ENCODE measurements around the gene MRPS34.

Gene MRPS34

DNA sequence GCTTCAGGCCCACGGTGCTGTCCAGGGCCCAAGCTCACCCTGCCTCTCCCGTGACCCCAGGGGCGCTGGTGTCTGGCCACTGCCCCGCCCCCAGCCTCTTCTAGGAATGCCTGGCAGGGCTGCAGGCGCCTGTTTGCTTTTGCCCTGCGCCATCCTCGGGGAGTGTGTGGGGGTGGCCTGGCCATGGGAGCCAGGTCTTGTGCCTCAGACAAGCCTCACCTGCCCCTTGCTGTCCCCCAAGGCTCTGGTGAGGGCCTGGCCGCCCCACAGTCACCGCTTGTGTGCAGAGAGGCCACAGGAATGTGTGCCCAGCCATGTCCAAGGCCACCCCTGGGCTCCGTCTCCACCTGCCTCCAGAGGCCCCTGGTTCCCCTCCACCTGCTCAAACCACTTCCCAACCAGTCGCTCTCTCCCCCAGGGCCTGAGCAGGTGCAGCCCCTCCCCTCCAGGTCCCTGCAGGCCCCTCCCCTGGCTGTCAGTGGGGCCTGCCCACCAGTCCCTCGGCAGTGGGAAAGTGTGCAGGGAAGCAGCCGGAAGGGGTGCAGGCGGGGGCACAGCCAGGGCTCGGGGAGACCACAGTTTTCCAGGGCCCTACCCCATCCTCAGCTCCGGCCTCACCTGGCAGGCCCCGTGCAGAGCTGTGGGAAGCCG, 21.4 kb upstream of the MRPS34 start:
- DNase-seq = no peak

DNA sequence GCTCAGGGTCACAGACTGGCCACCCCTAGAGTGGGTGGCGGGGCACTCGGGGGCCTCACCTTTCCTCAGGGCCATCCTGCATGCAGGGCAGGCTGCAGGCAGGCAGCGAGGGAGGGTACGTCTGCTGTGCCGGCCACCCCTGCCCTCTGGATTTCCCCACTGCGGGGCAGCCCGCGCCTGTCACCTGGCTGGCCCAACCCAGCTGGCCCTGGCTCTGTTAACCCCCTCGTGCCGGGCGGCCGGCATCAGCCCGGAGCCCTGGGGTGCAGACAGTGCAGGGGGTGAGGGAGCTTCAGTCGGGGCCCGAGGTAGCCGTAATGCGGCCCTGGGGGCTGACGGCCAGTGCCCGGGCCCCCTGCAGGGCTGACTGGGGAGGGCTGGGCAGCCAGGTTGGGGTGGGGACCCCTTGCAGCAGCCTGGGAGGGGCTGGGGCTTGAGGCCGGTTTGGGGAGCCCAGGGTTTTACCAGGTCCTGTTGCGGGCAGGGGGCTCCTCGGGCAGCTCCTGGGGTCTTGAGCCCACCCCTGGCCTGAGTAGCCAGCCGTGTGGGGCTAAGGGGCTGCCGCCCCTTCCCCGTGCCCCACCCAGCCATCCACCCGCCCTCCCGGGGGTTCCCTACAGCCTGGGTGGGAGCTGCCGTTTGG, 20.8 kb upstream of the MRPS34 start, which contains the start of gene IGFALS:
Gene IGFALS, minus strand, starts transcription at position 128 of the 643 bp plus-strand sequence. Its CDS starts 53 bp downstream, at position 75.
- no peak for DNase-seq

DNA sequence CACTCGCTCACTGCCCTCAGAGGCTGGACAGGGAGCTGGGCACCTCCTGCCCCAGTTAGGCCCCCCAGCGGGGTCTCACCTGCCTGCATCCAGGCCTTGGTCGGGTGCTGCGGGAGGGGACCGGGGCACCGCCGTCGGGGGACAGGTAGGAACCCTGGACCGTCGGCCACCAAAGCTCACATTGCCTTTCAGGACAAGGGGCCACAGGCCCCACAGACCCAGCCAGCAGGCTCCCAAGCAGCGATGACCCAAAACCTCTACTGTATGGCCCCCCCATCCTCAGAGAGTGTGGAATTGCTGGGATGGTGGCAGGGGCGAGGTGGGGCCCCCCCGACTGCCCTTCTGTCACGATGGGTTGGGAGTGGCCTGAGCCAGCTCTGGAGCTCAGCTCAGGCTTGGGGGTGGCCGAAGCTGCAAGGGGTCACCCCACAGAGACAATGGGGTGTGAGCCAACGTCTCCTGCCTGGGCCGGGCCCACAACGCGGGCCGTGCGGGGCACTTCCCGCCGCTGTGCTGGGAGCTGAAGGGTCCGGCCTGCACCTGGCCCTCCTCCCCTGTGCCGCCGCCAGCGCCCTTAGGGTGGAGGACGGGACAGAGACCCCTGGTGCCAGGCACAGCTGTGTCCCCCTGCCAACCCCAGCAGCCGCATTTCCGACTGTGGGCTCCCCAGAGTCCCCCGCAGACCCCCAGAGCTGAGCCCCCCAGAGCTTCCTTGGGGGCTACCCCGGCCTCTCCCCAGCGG, 20.1 kb upstream of the MRPS34 start:
- no peak for DNase-seq

DNA sequence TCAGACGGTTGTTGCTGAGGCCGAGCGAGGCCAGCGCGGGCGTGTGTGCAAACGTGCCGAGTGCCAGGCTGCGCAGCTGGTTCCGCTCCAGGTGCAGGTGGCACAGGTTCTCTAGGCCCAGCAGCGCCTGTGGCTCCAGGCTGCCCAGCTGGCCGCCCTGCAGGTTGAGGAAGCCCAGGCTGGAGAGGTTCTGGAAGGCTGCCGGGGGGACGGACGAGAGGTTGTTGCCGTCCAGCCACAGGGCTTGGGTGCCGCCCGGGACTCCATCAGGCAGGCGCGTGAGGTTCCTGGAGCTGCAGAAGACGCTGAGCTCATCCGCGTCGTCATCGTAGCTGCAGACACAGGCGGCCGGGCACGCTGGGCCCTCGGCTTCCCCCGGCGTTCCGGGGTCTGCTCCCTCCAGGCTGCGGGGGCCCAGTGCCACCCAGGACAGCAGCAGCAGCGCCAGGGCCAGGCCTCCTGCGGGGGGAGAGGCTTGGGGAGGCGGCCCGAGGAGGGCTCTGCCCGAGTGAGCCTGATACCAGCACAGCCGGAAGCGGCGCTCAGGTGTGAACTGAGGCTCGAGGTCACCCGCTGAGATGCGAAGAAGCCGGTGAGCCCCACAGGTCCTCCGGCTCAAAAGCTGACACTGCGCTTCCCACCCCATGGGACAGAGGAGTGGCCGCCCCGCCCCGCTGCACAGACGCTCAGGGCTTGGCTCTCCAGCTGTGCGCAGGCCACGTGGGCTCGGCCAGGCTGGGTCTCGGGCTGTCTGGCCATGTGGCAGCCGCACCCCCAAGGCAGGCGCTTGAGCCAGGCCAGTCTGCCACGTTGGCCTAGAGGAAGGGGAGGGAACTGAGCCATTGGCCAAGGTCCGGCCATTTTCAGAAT, 19.2 kb upstream of the MRPS34 start:
- no peak for DNase-seq

DNA sequence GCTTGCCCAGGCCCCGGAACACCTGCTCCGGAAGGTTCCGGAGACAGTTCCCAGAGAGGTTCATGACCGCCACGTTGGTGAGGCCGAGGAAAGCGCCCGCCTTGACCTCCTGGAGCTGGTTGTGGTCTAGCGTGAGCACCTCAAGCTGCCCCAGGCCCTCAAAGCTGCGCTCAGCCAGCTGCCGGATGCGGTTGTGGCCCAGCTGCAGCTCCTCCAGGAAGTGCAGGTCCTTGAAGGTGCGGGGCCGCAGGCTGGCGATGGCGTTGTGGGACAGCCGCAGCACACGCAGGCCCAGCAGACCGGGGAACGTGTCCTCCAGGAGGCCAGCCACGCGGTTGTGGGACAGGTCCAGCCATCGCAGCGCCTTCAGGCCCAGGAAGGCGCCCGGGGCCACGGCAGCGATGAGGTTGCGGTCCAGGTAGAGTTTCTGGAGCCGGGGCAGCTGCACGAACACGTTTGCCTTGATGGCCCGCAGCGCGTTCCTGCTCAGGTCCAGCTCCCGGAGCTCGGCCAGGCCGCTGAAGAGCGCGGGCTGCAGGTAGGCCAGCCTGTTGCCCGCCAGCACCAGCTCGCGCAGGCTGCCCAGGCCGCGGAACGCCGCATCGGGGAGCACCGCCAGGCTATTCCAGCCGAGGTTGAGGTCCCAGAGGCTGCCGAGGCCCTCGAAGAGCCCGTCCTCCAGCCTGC, 18.5 kb upstream of the MRPS34 start:
- no peak for DNase-seq

DNA sequence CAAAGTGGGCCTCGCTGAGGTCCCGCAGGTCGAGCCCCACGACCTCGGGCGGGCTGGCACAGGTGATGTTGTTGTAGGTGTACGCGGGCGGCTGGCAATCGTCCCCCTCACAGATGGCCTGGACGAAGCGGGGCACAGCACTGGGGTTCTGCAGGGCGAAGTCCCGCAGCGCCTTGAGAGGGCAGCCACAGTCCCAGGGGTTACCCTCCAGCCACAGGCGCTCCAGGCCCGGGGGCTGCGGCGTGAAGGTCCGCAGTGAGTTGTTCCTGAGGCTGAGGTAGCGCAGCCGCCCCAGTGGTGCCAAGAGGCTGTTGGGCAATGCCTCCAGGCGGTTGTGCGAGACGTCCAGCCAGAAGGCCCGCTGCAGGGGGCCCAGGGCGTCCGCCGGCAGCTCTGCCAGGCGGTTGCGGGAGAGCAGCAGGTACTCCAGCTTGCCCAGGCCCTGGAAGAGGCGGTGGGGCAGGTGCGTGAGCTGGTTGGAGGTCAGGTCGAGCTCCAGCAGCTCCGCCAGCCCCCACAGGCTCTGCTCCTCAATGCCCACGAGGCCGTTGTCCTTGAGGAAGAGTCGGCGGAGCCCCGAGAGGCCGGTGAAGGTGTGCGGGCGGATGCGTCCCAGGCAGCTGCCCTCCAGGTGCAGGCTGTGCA, 17.8 kb upstream of the MRPS34 start:
- DNase-seq = no peak

DNA sequence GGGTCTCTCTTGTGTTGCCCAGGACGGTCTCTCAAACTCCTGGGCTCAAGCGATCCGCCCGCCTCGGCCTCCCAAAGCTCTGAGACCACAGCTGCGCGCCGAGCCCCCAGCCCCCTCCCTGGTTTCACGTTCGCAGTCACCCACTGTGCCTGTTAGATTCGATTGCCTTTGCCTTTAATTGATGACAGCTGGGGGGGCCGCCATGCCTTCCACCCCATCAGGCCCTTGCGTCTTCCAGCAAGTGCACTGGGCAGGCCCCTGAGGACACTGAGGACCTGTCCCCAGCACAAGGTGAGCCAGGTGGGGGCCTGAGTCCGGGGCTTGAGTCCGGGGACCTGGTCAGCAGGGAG, 17.3 kb upstream of the MRPS34 start:
- no peak for DNase-seq

DNA sequence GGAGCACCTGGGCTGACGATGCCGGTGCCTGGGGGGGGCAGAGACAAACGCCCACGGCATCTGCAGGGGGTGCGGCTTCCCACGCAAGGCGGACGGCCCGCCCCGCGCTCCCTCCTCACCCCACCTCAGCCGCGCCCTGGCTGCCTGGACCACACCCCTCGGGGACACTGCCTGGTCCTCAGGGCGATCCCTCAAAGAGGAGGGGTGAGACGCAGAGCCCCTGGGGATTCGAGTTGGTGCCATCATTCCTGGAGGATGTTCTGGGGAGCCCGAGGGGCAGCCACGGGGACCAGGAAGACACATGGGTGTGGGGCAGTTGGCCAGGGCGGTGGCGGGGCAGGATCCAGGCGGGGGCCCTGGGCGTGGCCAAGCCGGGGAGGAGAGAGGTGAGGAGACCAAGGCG, 16.7 kb upstream of the MRPS34 start:
- no peak for DNase-seq

DNA sequence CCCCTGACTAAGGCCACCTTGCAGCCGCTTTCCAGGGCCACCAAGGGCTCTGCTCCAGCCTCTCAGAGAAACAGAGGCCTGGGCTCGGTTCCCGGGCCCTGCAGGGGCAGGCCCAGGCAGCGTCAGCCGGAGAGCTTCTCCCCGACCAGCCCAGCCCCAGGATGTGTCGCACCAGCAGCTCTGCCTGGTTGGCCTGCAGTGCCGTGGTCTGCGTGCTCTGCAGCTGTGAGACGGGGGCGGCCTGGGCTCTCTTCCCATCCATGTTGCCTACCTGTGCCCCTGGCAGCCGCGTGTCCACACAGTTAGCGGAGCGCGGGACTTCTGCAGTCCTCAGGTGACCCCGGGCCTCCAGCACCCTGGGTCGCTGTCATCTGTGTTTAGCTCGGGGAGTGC, 15.8 kb upstream of the MRPS34 start:
- DNase-seq = no peak

DNA sequence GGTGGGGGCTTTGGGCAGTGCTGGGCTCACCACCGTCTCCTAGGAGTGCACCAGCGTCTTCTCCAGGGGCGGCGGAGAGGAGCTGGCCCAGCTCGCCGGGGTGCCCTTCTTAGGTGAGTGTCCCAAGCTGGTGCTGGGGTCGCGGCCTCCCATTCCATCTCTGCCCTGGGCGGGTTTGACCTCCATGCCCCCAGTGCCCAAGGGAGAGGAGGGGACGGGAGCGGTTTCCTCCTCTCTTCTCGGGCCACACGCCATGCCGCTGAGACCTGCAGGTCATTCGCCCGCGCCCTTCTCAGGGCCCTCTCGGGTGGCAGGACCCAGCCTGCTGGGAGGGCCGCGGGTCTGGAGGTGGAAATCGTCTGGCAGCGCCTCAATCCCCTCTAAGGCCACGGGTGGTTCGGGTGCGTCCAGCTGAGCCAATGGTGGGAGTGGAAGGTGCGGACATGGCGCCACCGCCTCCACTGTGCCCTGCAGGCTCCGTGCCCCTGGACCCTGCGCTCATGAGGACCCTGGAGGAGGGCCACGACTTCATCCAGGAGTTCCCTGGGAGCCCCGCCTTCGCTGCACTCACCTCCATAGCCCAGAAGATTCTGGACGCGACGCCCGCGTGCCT, 15.3 kb upstream of the MRPS34 start:
- DNase-seq = no peak

DNA sequence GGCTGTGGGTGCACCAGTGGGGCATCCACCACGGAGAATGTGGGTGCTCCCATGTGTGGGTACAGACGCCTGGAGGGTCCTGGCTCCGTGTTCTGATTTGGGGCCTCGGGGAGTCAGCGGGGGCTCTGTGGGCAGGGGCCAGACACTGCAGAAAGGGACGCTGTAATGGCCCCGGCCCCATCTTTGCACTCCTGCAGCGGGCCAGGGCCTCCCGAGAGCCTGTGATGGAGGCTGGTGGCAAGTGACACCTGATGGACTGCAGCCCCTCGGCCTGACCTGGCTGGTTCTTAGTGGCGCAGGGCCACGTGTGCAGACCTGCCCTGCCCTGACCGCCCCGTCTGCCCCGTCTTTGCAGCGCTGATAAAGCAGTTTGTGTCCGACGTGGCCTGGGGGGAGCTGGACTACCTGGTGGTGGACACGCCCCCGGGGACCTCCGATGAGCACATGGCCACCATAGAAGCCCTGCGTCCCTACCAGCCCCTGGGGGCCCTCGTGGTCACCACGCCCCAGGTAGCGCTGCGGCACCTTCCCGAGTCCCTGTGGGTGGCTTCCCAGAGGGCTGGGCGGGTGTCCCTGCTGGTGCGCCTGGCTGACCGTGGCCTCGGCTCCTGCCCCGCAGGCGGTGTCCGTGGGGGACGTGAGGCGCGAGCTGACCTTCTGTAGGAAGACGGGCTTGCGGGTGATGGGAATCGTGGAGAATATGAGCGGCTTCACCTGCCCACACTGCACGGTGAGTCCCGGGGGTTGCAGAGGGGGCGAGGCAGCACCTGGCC, 14.6 kb upstream of the MRPS34 start:
- no peak for DNase-seq

DNA sequence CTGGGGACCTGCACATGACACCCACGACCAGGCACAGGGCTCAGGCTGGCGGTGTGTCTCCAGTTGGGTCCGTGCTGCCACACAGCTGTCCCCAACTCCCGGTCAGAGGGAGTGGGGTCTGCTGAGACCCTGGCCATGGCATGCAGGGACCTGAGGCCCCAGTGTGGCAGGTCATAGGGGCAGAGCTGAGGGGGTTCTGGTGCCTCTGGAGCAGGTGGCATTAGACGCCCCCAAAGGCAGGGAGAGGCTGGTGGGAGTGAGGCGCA, 14.1 kb upstream of the MRPS34 start:
- no peak for DNase-seq

DNA sequence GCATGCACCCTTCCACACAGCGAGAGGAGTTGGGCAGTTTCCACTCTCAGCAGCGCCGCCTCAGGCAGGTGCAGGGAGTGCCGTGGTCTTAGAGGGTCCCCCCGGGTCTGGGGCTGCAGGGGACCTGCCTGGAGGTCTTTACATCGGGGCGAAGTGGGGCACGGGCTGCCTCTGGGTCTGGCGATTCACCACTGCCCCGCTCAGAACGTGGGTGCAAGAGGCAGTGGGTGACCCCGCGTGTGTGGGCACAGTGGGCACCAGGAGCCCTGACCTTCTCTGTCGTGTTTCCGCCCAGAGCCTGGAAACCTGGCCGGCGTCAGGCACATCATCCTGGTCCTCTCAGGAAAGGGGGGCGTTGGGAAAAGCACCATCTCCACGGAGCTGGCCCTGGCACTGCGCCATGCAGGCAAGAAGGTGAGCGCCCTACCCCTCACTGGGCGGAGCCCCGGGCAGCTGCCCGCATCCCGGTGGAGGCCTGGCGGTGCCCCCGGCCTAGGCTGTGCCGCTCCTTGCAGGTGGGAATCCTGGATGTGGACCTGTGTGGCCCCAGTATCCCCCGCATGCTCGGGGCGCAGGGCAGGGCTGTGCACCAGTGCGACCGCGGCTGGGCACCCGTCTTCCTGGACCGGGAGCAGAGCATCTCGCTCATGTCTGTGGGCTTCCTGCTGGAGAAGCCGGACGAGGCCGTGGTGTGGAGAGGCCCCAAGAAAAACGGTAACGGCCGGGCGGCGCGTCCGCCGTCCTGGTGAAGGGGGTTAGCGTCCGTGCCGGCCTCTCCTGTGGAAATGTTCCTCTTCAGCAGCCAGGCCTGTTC, 13.5 kb upstream of the MRPS34 start:
- DNase-seq = no peak

DNA sequence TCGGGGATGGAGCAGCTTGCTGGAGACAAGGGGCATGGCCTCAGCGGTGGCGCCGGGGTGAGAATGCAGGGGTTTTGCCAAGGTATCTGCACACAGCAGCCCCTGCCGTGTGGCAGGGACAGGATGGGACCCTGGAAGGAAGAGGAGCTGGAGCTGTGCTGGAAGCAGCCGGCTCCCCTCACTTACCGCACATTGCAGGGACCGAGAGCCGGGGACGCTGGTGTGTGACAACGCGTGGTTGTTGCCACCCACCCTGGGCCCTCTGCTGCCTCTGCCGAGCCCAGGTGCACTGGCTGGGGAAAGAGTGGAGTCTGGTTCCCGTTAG, 12.9 kb upstream of the MRPS34 start:
- DNase-seq = no peak

DNA sequence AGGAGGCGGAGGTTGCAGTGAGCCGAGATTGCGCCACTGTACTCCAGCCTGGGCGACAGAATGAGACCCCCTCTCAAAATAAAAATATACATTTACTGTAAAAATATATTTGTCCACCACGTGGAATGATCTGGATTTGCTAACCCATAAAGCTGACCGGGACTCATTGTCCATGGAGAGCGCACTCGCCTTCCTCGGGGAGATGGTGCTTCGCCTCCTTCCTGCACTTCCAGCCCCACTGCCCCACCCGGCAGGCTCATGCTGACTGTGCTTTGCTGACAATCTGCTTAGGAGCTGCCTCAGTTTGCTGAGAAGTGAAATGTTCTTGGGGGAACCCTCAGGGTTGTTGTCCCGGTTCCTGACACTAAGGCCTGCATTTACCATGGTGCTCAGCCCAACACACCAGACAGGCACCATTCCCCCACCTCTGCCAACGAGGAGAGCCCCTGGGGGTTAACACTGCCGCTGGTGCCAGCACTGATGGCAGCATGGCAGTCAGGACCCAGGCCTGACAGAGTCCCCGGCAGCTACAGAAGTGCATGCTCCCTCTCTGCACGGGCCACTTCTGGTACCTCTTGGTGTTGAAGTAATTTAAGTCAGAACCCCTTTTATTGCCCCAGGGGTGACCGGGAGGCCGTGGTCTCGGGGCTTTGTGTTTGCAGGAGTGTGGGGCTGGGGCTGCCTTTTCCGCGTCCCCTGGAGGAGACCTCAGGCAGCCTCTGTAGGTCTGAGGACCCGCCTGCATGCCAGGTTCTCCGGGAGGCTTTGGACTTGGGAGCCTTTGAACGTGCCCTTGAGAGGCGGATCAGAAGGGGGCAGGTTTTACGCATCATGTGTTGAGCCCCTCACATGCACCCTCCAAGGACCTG, 12.3 kb upstream of the MRPS34 start:
- DNase-seq = no peak

DNA sequence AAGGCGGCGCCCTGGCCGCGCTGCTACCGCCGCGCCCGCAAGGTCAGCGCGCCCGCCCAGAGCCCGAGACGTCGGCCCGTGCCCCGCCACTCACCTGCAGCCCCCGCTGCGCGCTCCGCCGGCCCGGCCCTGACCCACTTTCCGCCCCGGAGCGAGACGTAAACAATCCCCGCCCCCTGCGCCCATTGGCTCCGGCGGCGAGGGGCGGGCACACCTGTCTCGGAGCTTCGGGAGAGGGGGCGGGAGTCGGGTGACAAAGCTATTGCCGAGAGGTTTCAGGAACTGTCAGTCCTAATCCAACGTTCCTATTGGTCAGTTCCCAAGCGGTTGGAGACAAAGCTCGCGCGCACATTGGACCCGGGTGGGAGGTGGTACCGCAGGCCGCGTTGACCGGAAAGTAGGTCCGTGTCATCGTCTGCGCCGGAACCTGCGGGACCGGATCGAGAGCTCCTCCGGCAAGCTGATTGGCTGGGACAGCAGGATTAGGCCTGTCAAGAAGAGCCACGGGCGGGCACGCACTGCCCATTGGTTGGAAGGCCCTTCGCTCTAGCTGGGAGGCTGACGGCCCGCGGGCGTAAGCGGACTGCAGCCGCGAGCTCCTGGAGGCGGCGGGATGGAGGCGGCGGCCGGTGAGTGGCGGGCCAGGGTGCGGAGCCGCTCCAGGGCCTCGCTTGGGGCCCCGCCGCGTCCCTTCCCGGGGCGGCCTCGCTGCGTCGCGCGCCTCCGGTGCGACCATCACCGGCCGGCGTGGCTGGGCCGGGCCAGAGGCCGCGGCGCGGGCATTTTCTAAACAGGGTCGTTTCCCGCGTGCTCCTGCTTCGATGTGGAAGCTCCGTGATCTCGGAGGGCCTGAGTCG, 9.7 kb upstream of the MRPS34 start, which contains the start of the genes NUBP2 and SPSB3:
Gene NUBP2, plus strand, starts transcription at position 553 of the 857 bp plus-strand sequence. Its CDS starts 61 bp downstream, at position 614.
Gene SPSB3, minus strand, starts transcription at position 164 of the 857 bp plus-strand sequence. CDS start 1,088 bp downstream, outside the sequence.
- DNase-seq = peak; percentile 99

DNA sequence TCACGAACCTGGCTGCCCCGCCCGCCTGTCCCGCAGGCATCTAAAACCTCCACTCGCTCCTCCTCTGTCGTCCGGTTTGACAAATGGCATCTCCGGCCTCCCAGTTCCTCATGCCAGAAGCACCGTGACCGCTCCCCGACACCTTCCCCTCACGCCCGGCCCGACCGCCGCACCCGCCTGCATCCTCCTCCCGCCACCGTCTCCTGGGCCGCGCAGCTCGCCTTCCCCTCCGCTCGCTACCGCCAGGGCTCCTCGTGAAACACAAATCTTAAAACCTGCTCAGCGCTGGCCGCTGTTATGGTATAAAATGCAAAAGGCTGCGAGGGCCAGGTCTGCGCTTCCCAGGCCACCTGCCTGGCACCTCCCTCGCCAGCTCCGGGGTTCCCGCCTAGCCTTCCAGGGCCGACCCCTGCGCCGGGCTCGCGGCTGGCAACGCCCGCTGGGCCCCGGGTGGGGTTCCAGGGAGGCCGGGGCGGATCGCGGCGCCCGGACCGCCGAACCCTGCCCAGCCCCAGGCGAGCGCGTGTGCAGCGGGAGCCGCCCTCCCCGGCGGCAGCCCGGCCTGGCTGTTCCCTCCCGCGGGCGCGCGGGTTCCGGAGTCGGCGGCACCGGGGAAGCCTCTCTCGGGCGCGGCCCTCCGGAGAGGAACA, 8.9 kb upstream of the MRPS34 start:
- peak; percentile 4 to 10 for DNase-seq

DNA sequence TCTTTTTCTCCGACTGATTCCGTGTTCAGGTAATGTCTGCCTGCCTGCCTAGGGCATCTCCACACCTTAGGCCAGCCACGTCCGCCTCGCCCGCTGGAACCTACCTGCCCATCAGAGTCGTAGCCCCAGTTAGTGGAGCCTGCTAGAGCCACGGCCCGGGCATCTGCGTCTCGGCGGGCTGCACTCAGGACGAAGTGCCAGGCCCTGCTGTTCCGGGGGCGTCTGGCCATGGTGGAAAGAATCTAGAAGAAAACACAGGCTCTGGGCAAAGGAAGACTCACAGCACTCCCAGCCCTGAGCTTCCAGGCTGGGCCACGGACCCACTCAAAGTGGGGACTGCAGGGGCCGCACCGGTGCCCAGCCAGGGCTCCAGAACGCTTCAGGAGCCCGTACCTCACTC, 8.3 kb upstream of the MRPS34 start:
- DNase-seq = no peak
